Choroid plexus epithelial cell (primary cell): ENCODE measurements around the gene SZRD1.

Experiments
- DNase-seq: peaks from one replicate; pipeline ENCODE4 v3.0.0-alpha.2; 2010; ENCODE audit warnings: low read depth
- H3K4me3 ChIP-seq: 2 replicates; pipeline ENCODE4 v1.5.1; 2011; ENCODE audit warnings: low read depth, mild to moderate bottlenecking, control low read depth, low read length, moderate library complexity
- TF ChIP-seq, protein P1 (sequence below): conservative IDR thresholded peaks from 2 replicates; pipeline ENCODE4 v1.5.1; 2011; ENCODE audit warnings: low read depth, mild to moderate bottlenecking, control low read depth, inconsistent platforms, low read length, moderate library complexity

Gene SZRD1

DNA sequence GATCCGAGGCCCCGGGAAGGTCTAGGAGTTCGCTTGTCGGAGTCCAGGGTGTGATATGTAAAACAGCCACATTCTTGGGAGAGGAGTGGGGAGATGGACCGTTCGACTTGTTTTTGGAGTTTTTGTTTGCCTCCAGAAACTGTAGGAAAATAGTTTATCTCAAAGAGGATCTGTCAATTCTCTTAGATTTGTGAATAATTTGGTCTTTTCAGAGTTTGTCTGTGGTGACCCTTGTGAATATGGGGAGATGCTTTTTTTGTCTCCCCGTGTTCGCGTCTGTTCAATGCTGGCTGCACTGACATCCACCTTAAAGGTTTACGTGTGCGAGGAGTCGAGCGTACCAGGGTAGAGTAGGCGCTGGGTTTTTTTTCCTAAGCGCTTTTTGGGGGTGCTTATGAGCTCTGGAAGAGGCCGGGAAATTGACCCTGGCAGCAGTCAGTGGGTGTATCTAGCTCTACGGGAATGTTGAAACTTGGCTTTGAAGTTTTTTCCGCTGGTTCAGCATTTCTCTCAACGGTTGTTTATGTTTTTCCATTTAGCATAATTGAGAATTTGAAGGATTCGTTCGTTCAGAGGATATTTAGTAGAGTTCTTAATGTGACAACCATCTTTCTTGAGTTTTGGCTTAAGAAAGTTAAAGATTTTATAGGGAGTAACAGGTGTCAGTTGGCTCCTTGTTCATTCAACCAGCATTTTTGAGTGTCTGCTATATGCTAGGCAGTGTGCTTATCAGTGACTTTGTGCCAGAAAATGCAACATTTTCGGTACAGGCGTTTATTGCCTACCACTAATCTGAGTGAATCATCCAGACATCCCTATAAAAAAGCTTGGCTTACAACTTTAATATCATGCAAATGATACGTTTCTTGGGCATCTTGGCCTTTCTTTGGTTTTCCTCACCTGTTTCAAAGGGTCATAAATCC lies 1.2 kb downstream of the SZRD1 start:
- TF ChIP-seq, protein P1, sequence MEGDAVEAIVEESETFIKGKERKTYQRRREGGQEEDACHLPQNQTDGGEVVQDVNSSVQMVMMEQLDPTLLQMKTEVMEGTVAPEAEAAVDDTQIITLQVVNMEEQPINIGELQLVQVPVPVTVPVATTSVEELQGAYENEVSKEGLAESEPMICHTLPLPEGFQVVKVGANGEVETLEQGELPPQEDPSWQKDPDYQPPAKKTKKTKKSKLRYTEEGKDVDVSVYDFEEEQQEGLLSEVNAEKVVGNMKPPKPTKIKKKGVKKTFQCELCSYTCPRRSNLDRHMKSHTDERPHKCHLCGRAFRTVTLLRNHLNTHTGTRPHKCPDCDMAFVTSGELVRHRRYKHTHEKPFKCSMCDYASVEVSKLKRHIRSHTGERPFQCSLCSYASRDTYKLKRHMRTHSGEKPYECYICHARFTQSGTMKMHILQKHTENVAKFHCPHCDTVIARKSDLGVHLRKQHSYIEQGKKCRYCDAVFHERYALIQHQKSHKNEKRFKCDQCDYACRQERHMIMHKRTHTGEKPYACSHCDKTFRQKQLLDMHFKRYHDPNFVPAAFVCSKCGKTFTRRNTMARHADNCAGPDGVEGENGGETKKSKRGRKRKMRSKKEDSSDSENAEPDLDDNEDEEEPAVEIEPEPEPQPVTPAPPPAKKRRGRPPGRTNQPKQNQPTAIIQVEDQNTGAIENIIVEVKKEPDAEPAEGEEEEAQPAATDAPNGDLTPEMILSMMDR = no peak
- peak overlapping the region; percentile 89 for H3K4me3 ChIP-seq
- peak; percentile 37 for DNase-seq

DNA sequence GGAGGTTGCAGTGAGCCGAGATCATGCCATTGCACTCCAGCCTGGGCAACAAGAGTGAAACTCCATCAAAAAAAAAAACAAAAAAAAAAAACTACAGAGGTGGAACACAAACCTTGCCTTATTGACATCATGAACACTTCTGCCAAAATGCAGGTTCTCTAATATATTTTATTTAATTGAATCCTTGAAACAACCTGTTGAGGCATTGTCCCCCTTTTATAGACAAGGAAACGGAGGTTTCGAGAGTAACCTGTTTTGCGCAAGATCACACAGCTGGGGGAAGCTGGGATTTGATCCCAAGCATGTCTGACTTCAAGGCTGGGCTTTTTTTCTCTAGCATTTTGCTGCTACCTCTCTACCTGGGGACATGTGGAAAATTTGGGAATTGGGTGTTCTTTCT lies 2.8 kb downstream of the SZRD1 start:
- H3K4me3 ChIP-seq = no peak overlapping the region
- no peak for DNase-seq
- TF ChIP-seq, protein P1 = no peak

DNA sequence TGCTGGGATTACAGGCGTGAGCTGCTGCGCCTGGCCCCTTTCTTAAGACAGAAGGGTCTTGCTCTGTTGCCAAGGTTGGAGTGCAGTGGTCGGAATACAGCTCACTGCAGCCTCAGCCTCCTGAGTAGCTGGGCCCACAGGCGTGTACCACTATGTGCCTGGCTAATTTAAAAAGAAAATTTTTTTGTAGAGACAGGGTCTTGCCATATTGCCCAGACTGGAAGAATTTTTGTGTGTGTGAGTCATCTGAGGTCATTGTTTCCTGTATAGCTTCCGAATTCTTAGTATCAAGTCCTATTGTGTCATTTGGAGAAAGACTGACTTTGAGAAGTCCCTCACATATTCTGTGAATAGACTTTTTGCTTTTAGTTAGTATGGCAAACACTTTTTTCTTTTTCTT lies 4.7 kb downstream of the SZRD1 start:
- TF ChIP-seq, protein P1 = no peak
- H3K4me3 ChIP-seq = no peak overlapping the region
- DNase-seq = peak; percentile 70

DNA sequence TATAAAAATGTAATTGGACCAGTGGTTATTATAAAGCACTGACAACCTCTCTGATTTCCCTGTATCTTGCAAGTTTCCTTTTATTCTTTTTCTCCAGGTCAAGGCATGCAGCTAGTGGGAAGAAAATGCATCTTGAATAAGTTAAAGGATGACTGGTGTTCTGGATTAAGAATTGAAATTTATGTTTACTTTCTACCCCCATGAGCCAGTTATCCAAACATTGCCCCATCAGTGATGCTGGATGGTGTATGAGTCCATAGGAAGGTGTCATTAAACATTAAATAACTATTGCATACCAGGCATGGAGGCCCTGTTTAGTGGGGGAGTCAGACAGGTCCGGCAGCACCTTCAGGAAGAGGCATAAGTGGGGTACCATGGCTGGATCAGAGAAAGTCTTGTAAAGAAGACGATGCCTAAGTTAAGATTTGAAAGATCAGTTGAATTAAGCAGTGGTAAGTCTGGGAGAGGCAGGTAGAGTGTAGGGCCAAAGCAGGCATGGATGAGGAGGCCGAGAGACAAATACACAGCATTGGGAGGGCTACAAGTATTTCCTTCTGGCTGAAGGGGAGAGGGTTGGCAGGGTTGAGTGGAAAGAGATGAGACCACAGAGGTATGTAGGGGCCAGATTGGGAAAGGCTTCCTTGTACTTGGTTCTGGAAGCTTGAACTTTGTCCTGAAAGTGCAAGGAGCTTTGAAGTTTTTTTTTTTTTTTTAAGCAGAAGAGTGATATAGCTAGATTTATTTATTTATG lies 5.7 kb downstream of the SZRD1 start:
- peak; percentile 36 for DNase-seq
- no peak overlapping the region for H3K4me3 ChIP-seq
- TF ChIP-seq, protein P1 = no peak

DNA sequence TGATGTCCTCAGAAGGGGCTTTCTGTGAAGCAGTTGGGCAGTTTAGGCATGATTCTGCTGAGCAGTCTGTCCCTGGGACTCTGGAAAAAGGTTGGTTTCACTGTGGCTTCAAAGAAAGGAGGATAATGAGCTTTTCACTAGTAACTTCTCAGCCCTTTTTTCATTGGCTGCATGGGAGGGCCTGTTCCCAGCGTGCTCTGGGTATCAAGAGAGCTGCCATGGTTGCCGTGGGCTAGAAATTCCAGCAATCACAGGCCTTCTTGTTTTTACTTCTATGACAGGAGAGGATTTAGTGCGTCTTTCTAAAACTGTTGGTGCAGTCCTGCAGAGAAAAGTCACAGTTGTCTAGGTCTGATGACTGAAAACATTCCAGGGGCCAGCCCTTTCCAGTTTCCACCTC lies 7.2 kb downstream of the SZRD1 start:
- H3K4me3 ChIP-seq = no peak overlapping the region
- TF ChIP-seq, protein P1 = no peak

DNA sequence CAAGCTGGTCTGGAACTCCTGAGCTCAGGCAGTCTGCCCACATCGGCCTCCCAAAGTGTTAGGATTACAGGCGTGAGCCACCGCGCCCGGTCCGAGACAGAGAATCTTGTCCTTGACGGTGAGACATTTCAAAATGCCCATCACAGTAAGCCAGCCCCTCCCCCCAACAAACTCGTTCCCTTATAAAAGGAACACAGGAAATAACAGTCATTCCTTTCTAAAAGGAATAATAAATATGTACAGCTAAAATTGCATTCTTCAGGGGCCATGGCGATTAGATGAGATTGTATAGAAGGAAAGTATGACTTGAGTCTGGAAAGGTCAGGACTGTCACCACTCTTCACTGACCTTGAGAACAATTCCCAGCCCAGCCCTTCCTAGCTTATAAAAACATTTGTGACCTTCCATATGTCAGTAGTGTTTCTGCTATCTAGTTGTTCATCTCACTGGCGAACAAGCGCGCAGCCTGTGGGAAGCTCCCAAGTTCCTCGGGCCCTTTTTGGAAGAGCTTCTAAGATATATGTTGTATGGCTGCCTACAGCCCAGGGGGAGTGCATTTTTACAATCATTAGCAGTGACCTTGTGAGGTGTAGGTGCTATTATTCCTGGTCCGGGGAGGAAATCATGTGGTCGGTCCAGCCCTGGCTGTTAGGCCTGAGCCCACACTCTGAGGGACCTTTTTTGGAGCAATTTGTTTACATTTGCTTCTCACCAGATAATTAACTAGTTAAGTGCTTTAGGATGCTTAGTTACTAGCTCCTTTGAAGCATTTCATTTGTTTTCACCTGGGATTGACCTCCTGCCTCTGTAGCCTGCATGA lies 8.7 kb downstream of the SZRD1 start:
- TF ChIP-seq, protein P1 = no peak
- peak overlapping the region; percentile 14 for H3K4me3 ChIP-seq
- DNase-seq = peak; percentile 87

More for the DNA sequence above, 7.2 kb downstream of the SZRD1 start:
- no peak for DNase-seq
